H1 (cell line): ENCODE data around the gene CENPP. TPM values are rescaled to one million over a fixed set of nuclear protein-coding genes. Genes with fewer than 3 reads are reported as not detected.

ENCODE experiments used
- CTCF ChIA-PET: fragments of 300-600 bp; sonication (Branson Sonifier 250); formaldehyde crosslinking; loops from one replicate; lab custom pipeline; 2021; ENCODE audit not compliant: partially characterized antibody; lab: Charles Lee
- POLR2A ChIA-PET: fragments of 300-600 bp; sonication (Branson Sonifier 250); formaldehyde crosslinking; loops from one replicate; lab custom pipeline; 2021; ENCODE audit warnings: inconsistent platforms; ENCODE audit not compliant: partially characterized antibody; lab: Charles Lee
- DNase-seq, 2 experiments: peaks; one replicate each; pipeline versions ENCODE4 v3.0.0 to v3.0.0-alpha.2; 2010 to 2022; ENCODE audit warnings: low spot score in 2 of 2, low read depth in 1 of 2, mixed read lengths in 1 of 2
- FAIRE-seq: peaks from 2 replicates; lab custom pipeline; 2011; peaks lifted over from hg19 to GRCh38; lab: Jason Lieb, UNC
- H2AFZ ChIP-seq: 2 replicates; pipeline ENCODE4 v1.8.1; 2012; ENCODE audit warnings: low read length, inconsistent platforms
- H2AK5ac ChIP-seq: 2 replicates; pipeline ENCODE4 v1.6.1; 2013; ENCODE audit warnings: low read depth, low read length
- H2BK120ac ChIP-seq: replicated peaks from 2 replicates; pipeline ENCODE3; 2013; ENCODE audit warnings: low read depth, low read length, inconsistent platforms
- H2BK12ac ChIP-seq: 2 replicates; pipeline ENCODE4 v1.6.1; 2013; ENCODE audit warnings: low read depth, low read length
- H2BK15ac ChIP-seq: 2 replicates; pipeline ENCODE4 v1.6.1; 2013; ENCODE audit warnings: low read length
- H2BK20ac ChIP-seq: 2 replicates; pipeline ENCODE4 v1.6.1; 2013; ENCODE audit warnings: low read length
- H2BK5ac ChIP-seq: 2 replicates; pipeline ENCODE4 v1.6.1; 2013; ENCODE audit warnings: low read depth, low read length
- H3K14ac ChIP-seq: 2 replicates; pipeline ENCODE4 v1.6.1; 2013; ENCODE audit warnings: inconsistent platforms; ENCODE audit not compliant: insufficient read length
- H3K18ac ChIP-seq: 2 replicates; pipeline ENCODE4 v1.6.1; 2013; ENCODE audit warnings: low read length; ENCODE audit errors: extremely low read depth
- H3K23ac ChIP-seq: 2 replicates; pipeline ENCODE4 v1.6.1; 2013; ENCODE audit warnings: inconsistent platforms; ENCODE audit not compliant: insufficient read length
- H3K23me2 ChIP-seq: 2 replicates; pipeline ENCODE4 v1.6.1; 2013; ENCODE audit warnings: low read depth, low read length
- H3K27ac ChIP-seq: 2 replicates; pipeline ENCODE4 v1.6.1; 2011; ENCODE audit warnings: low read depth, low read length, inconsistent platforms
- H3K27me3 ChIP-seq, 4 experiments: replicated peaks in 1 of 4; 1 replicate in 1 of 4; 2 replicates in 3 of 4; pipeline versions ENCODE4 v1.6.1 to v1.8.1; 2011 to 2013; ENCODE audit warnings: low read length in 3 of 4, mild to moderate bottlenecking in 3 of 4, inconsistent platforms in 2 of 4, mixed read lengths in 2 of 4, moderate library complexity in 1 of 4; ENCODE audit not compliant: control insufficient read depth in 3 of 4, insufficient read depth in 3 of 4; ENCODE audit errors: extremely low read depth in 1 of 4
- H3K36me3 ChIP-seq, 4 experiments: 2 replicates each; pipeline versions ENCODE4 v1.6.1 to v1.8.1; 2011 to 2013; ENCODE audit warnings: mild to moderate bottlenecking in 4 of 4, low read length in 3 of 4, moderate library complexity in 2 of 4, control low read depth in 1 of 4, inconsistent platforms in 1 of 4; ENCODE audit not compliant: insufficient read depth in 4 of 4, control insufficient read depth in 2 of 4
- H3K4ac ChIP-seq: replicated peaks from 2 replicates; pipeline ENCODE3; 2013; ENCODE audit warnings: low read length, low read depth, mixed read lengths, inconsistent platforms; ENCODE audit not compliant: insufficient read length
- H3K4me1 ChIP-seq, 4 experiments: replicated peaks in 1 of 4; 1 replicate in 1 of 4; 2 replicates in 3 of 4; pipeline versions ENCODE4 v1.6.1 to v1.8.1; 2011 to 2013; ENCODE audit warnings: low read length in 3 of 4, inconsistent platforms in 2 of 4, mixed read lengths in 1 of 4; ENCODE audit not compliant: insufficient read depth in 4 of 4, control insufficient read depth in 3 of 4
- H3K4me2 ChIP-seq, 2 experiments: 2 replicates each; pipeline versions ENCODE4 v1.6.1 to v1.8.1; 2011 to 2013; ENCODE audit warnings: low read depth in 2 of 2, low read length in 2 of 2, control low read depth in 1 of 2, inconsistent platforms in 1 of 2, mild to moderate bottlenecking in 1 of 2; ENCODE audit not compliant: insufficient read depth in 1 of 2
- H3K4me3 ChIP-seq, 4 experiments: fragments of 200-600, 300-600 bp in 1 of 4; sonication (generic), shearing (Covaris generic), sonication (Bioruptor Twin) in 1 of 4; 2 replicates each; pipeline versions ENCODE4 v1.5.1 to v1.8.1; 2011 to 2016; ENCODE audit warnings: low read length in 4 of 4, low read depth in 3 of 4, control low read depth in 2 of 4, inconsistent platforms in 2 of 4, mild to moderate bottlenecking in 2 of 4, mixed read lengths in 1 of 4, moderate library complexity in 1 of 4; ENCODE audit not compliant: insufficient read depth in 2 of 4; ENCODE audit errors: extremely low read depth in 1 of 4
- H3K56ac ChIP-seq: replicated peaks from 2 replicates; pipeline ENCODE3; 2013; ENCODE audit warnings: low read depth, mild to moderate bottlenecking, mixed read lengths, low read length, inconsistent platforms; ENCODE audit not compliant: insufficient read length
- H3K79me1 ChIP-seq: 2 replicates; pipeline ENCODE4 v1.6.1; 2013; ENCODE audit warnings: low read depth, low read length, control low read depth
- H3K79me2 ChIP-seq, 2 experiments: 2 replicates each; pipeline versions ENCODE4 v1.6.1 to v1.8.1; 2012 to 2013; ENCODE audit warnings: low read length in 2 of 2, mild to moderate bottlenecking in 2 of 2, inconsistent platforms in 1 of 2; ENCODE audit not compliant: insufficient read depth in 2 of 2, control insufficient read depth in 1 of 2
- H3K9ac ChIP-seq, 4 experiments: replicated peaks in 1 of 4; 1 replicate in 1 of 4; 2 replicates in 3 of 4; pipeline versions ENCODE4 v1.6.1 to v1.8.1; 2011 to 2013; ENCODE audit warnings: low read depth in 3 of 4, low read length in 3 of 4, control low read depth in 2 of 4, mild to moderate bottlenecking in 2 of 4, moderate library complexity in 2 of 4, inconsistent platforms in 1 of 4; ENCODE audit errors: extremely low read depth in 1 of 4
- H3K9me3 ChIP-seq, 2 experiments: 2 replicates each; pipeline versions ENCODE4 v1.6.1 to v1.8.1; 2012 to 2013; ENCODE audit warnings: mild to moderate bottlenecking in 2 of 2, moderate library complexity in 2 of 2, control low read depth in 1 of 2, inconsistent platforms in 1 of 2, low read depth in 1 of 2, low read length in 1 of 2, mixed read lengths in 1 of 2; ENCODE audit not compliant: insufficient read depth in 2 of 2
- H4K20me1 ChIP-seq, 2 experiments: replicated peaks in 1 of 2; 2 replicates each; pipeline versions ENCODE3 to v1.8.1; 2011 to 2013; ENCODE audit warnings: inconsistent platforms in 2 of 2, low read length in 2 of 2, mild to moderate bottlenecking in 1 of 2; ENCODE audit not compliant: insufficient read depth in 2 of 2, control insufficient read depth in 1 of 2
- H4K5ac ChIP-seq: 2 replicates; pipeline ENCODE4 v1.6.1; 2013; ENCODE audit warnings: low read length, low read depth, mixed read lengths, inconsistent platforms; ENCODE audit not compliant: insufficient read length
- H4K8ac ChIP-seq: 2 replicates; pipeline ENCODE4 v1.8.0; 2013; ENCODE audit warnings: mild to moderate bottlenecking, moderate library complexity, low read length, inconsistent platforms; ENCODE audit not compliant: insufficient read depth; ENCODE audit errors: extremely low read depth
- H4K91ac ChIP-seq: replicated peaks from 2 replicates; pipeline ENCODE3; 2013; ENCODE audit warnings: low read length, mixed read lengths, inconsistent platforms; ENCODE audit not compliant: insufficient read length
- BRCA1 ChIP-seq: IDR thresholded peaks from 2 replicates; pipeline ENCODE4 v1.6.1; 2012; ENCODE audit warnings: low read depth, low read length, improper control_type of control experiment
- CHD1 ChIP-seq: IDR thresholded peaks from 2 replicates; pipeline ENCODE4 v1.6.1; 2012; ENCODE audit warnings: low read depth, low read length, improper control_type of control experiment
- CTBP2 ChIP-seq: IDR thresholded peaks from 2 replicates; pipeline ENCODE4 v1.7.0; 2011; ENCODE audit warnings: borderline replicate concordance, mild to moderate bottlenecking, moderate library complexity, mixed read lengths, low read length; ENCODE audit not compliant: insufficient read depth, insufficient read length
- CTCF ChIP-seq, 3 experiments: IDR thresholded peaks; 1 replicate in 2 of 3; 2 replicates in 1 of 3; pipeline versions ENCODE4 v1.5.1 to v1.6.1; 2011; ENCODE audit warnings: low read length in 3 of 3, mild to moderate bottlenecking in 3 of 3, inconsistent platforms in 2 of 3, low read depth in 1 of 3, moderate library complexity in 1 of 3; ENCODE audit not compliant: insufficient read depth in 1 of 3; ENCODE audit errors: control extremely low read depth in 1 of 3
- EZH2 ChIP-seq: fragments of 200-600 bp; sonication (generic); IDR thresholded peaks from 2 replicates; pipeline ENCODE4 v1.7.1; 2012; ENCODE audit warnings: low read depth, mild to moderate bottlenecking, moderate library complexity, low read length, inconsistent platforms; ENCODE audit not compliant: severe bottlenecking
- HDAC6 ChIP-seq: IDR thresholded peaks from one replicate; pipeline ENCODE4 v1.7.1; 2012; ENCODE audit warnings: low read depth, mild to moderate bottlenecking, inconsistent platforms, low read length, moderate library complexity
- RFX5 ChIP-seq: IDR thresholded peaks from 2 replicates; pipeline ENCODE4 v1.6.1; 2011; ENCODE audit warnings: low read depth, low read length, improper control_type of control experiment, borderline replicate concordance
- SP4 ChIP-seq: IDR thresholded peaks from 2 replicates; pipeline ENCODE4 v1.6.1; 2012; ENCODE audit warnings: low read length, inconsistent platforms
- SUZ12 ChIP-seq: fragments of 200-600 bp; sonication (generic); IDR thresholded peaks from 2 replicates; pipeline ENCODE4 v1.6.1; 2012; ENCODE audit warnings: mild to moderate bottlenecking, inconsistent platforms, low read length, moderate library complexity, mixed read lengths
- TAF7 ChIP-seq: optimal IDR thresholded peaks from 2 replicates; pipeline ENCODE3; 2011; ENCODE audit warnings: low read depth, mild to moderate bottlenecking, inconsistent platforms, low read length, moderate library complexity, borderline replicate concordance
- WGBS, 2 experiments: shearing (Covaris generic) in 1 of 2; methylation state at CpG; one replicate each; pipeline versions ENCODE4 v1.1.6 to v1.1.7; 2013 to 2015; ENCODE audit warnings: low lambda C conversion rate in 2 of 2, mixed read lengths in 2 of 2, inconsistent platforms in 1 of 2, low coverage in 1 of 2, missing lambda C conversion rate in 1 of 2; ENCODE audit not compliant: insufficient replicate concordance in 2 of 2, insufficient coverage in 1 of 2, insufficient read length in 1 of 2; ENCODE audit errors: extremely low coverage in 1 of 2, missing lambda C conversion rate in 1 of 2; 5-methylcytosine and 5-hydroxymethylcytosine counted together
- polyA plus RNA-seq, 7 experiments: library from polyadenylated mRNA; depleted of rRNA in 3 of 7; stranded (reverse) in 5 of 7; unstranded in 2 of 7; fragments of >200 nt in 5 of 7; fragments of 200-250 nt in 2 of 7; gene quantifications; 1 replicate in 5 of 7; 2 replicates in 1 of 7; 4 replicates in 1 of 7; pipeline versions ENCODE4 v1.2.1 to v1.2.3, GENCODE V29; 2011 to 2013; ENCODE audit warnings: missing spikeins in 2 of 7, mixed read lengths in 2 of 7
- total RNA-seq: library from RNA; stranded (reverse); fragmentation: NEBNext Ultra II Directional; extraction: Animal tissue kit (Norgen Biotek cat#: 25700); gene quantifications from 2 replicates; pipeline ENCODE4 v1.2.1, GENCODE V29; 2021

The CENPP gene
- total and polyA plus RNA-seq, 2 of the 8 experiments (the other 6 are each of a cell fraction or from before 2014, with no cell fraction given): 2.7 to 10.8 TPM

- Histone ChIP-seq H3K79me1 (no peaks in the 10 kb centered on the region), H2BK15ac (no peak overlapping the region), H2AFZ (no peak overlapping the region), H2BK120ac (no peak overlapping the region), H2BK12ac (no peak overlapping the region), H3K4me2 (no peak overlapping the region), H3K27ac (no peak overlapping the region), H3K9me3 (no peaks in the 10 kb centered on the region), H2BK5ac (no peak overlapping the region), H3K56ac (no peak overlapping the region), H3K4ac (no peak overlapping the region), H4K5ac (no peak overlapping the region), H3K4me1 (no peaks in the 10 kb centered on the region), H3K4me3 (no peak overlapping the region), H3K23ac (no peak overlapping the region), H3K27me3 (no peaks in the 10 kb centered on the region), H3K9ac (no peak overlapping the region), H3K18ac (no peak overlapping the region), H4K91ac (no peak overlapping the region), H4K8ac (no peak overlapping the region), H3K23me2 (no peaks in the 10 kb centered on the region), H2BK20ac (no peak overlapping the region), H3K14ac (no peak overlapping the region), H3K79me2 (no peaks in the 10 kb centered on the region), H2AK5ac (no peak overlapping the region), H4K20me1 (no peaks in the 10 kb centered on the region), H3K36me3 (no peaks in the 10 kb centered on the region)
- ChIA-PET CTCF (interaction anchor here (0.6 to 1.5 kb wide), 3 partner anchors 10 to 88 kb away, joined by 3 read pairs; no protein-coding TSS in a partner anchor), POLR2A (no interaction called here)
- no peak for DNase-seq
- no peak for FAIRE-seq
- 85% methylated on average over 4 of the region's 4 CpGs; no CpG with 5 or more reads in 1 of the 2 experiments for whole genome bisulfite sequencing, 2 experiments
- TF ChIP-seq HDAC6: no peak
- TF ChIP-seq EZH2: no peak
- no peak for TF ChIP-seq CTBP2
- TF ChIP-seq BRCA1: no peak
- no peak for TF ChIP-seq TAF7
- TF ChIP-seq SUZ12: no peak
- no peak for TF ChIP-seq RFX5
- TF ChIP-seq CHD1: no peak
- TF ChIP-seq CTCF (IDR thresholded peaks at IDR 0.05; ENCODE audit: control extremely low read depth in 1 of 3, insufficient read depth in 1 of 3, low read depth in 1 of 3, low read length in 3 of 3): no peak
- TF ChIP-seq SP4: no peak
These were observed 202.2 kb downstream of the CENPP start for GRCh38 chr9:92527832-92528521.
